Activated T-cell treated with anti-CD3 and anti-CD28 coated beads, Interleukin-2, amount 50 U/mL, for 4 hours (primary cell): Measurements from ENCODE around the gene RTL9. TPM values are rescaled to one million over a fixed set of nuclear protein-coding genes. Genes with fewer than 3 reads are reported as not detected.

Source experiments
- ATAC-seq, 2 donors: fragments of 200-7000 bp; cut with Tn5 transposase; one replicate each; pipeline ENCODE4 v1.10.0; 2021
- DNase-seq: peaks from one replicate; pipeline ENCODE4 v3.0.0-alpha.2; 2020
- H3K27me3 Mint-ChIP-seq: one replicate; pipeline ENCODE4 v1.8.0; 2021; ENCODE audit warnings: low read depth, mixed read lengths
- H3K36me3 Mint-ChIP-seq: one replicate; pipeline ENCODE4 v1.8.0; 2022; ENCODE audit warnings: mixed read lengths; ENCODE audit not compliant: insufficient read depth
- H3K4me1 Mint-ChIP-seq: one replicate; pipeline ENCODE4 v1.8.0; 2021; ENCODE audit warnings: low read depth, mixed read lengths
- H3K4me3 Mint-ChIP-seq: one replicate; pipeline ENCODE4 v1.8.0; 2021; ENCODE audit warnings: mild to moderate bottlenecking, moderate library complexity, mixed read lengths
- H3K9me3 Mint-ChIP-seq: one replicate; pipeline ENCODE4 v1.8.0; 2021; ENCODE audit warnings: mixed read lengths
- total RNA-seq, 3 donors: library from RNA; stranded (reverse); gene quantifications; one replicate each; pipeline ENCODE4 v1.2.1, GENCODE V29; 2021

The RTL9 gene
- total RNA-seq = not detected

DNA sequence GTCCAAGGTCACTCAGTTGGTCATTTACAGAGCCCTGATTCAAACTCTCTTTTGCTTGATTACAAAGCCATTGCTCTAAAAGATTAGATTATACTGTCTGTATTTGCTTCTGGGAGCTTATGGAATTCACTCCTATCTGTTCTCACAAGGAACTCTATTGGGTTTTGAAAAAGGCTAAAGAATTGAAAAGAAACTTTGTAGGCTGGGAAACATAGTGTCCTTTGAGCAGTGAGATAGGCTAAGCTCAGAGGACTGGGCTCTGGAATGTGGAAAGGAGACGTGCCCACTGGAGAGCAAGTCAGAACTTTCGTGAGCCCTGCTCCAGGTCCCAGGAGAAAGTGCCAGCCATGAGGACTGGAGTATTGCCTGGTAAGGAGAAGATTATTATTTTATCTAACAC, at the start of gene RTL9:
Gene RTL9, plus strand, starts transcription at position 301 of the 400 bp plus-strand sequence. CDS start 91,770 bp downstream, outside the sequence.
- ATAC-seq (no peak), DNase-seq (no peak)
- H3K27me3 Mint-ChIP-seq = no peaks in the 10 kb centered on the region
- no peaks in the 10 kb centered on the region for H3K4me1 Mint-ChIP-seq
- no peak within 1 kb of the TSS for H3K4me3 Mint-ChIP-seq
- no peaks in the 10 kb centered on the region for H3K36me3 Mint-ChIP-seq
- H3K9me3 Mint-ChIP-seq = no peaks in the 10 kb centered on the region

- Mint-ChIP-seq H3K36me3 (no peaks in the 10 kb centered on the region), H3K4me1 (peaks cover 59% of the 10 kb centered on the region), H3K4me3 (no peak overlapping the region), H3K9me3 (no peaks in the 10 kb centered on the region), H3K27me3 (no peaks in the 10 kb centered on the region)
- DNase-seq (no peak), ATAC-seq (no peak)
These were observed 48.5 kb upstream of the RTL9 start for GRCh38 chrX:110310000-110310790.

DNA sequence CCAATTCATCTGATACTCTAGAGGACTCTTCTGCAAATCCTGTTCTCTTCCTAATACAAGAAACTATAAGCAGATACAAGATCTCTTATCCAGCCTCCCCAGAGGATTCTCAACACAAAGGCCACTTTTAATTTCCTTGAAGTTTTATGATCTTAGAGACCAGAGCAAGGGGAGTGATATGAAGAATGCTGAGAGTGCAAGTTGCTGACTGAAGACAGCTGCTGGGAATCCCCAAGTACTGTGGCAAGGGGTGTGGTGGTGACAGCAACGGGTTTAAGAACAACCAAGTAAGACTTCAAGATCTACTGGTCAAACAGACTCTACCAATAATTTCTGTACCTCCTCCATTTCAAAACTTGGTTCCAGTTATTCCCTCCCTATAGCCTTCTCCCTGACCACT, 47.8 kb upstream of the RTL9 start:
- H3K36me3 Mint-ChIP-seq = no peaks in the 10 kb centered on the region
- H3K27me3 Mint-ChIP-seq = no peaks in the 10 kb centered on the region
- no peak overlapping the region for H3K4me3 Mint-ChIP-seq

DNA sequence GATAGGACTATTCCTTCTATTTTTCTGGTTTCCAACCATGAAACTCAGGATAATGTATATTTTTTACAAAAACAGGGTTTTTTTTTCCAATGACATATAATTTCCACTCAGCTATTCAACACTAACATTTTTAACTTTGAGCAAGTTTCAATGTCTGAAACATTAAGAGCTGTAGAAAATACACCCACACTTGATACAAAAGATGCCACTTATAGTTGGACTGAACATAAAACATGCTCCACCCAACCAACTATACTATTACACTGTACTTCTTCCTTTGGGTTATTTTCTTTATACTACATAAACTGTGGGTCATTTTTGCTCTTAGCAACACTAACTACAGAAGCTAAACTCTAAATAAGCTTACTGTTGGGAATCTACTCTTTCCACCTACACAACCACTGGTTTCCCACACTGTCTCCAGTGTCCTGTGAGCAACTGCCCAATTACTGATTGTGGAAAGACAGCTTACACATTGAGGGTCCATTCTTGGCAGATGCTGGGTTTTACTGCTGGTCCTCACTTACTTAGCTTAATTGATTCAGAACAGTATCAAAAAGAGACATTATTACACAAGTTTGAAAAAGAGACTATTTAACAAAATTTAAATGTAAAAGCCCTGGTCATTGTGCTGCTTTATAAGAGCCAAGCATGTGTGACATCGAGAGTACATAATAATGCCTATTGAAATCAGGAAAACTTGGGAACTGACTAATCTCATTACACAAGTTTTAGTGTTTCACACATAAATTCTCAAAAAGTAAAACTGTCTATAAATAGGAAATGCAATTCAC, 47.0 kb upstream of the RTL9 start:
- no peaks in the 10 kb centered on the region for H3K9me3 Mint-ChIP-seq
- peaks cover 64% of the 10 kb centered on the region for H3K4me1 Mint-ChIP-seq
- H3K27me3 Mint-ChIP-seq = no peaks in the 10 kb centered on the region
- H3K4me3 Mint-ChIP-seq = no peak overlapping the region
- DNase-seq = no peak
- no peaks in the 10 kb centered on the region for H3K36me3 Mint-ChIP-seq
- ATAC-seq = peak in 1 of 2 donors; percentile 30

More for the DNA sequence above, 47.8 kb upstream of the RTL9 start:
- DNase-seq = peak; percentile 7
- H3K4me1 Mint-ChIP-seq = peaks cover 62% of the 10 kb centered on the region
- no peaks in the 10 kb centered on the region for H3K9me3 Mint-ChIP-seq
- ATAC-seq = peak; percentile 87 to 93

DNA sequence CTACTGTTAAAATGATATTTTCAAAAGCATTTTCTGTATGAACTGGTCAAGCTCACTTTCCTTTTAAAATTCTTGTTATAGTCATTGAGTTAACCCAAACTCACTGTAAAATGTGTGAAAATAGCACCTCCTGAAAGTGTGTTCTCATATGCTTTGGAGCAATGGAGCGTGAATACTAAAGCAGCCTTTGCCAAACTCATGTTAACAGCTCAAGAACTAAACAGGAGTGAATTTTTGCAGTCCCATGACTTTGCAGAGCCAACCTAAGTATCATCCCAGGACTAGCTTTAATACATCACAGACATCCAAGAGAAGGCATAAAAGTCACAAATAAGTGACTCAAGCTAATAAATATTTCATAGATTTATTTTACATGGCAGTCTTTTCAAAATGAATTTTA, 43.1 kb upstream of the RTL9 start:
- no peaks in the 10 kb centered on the region for H3K27me3 Mint-ChIP-seq
- no peak for DNase-seq
- H3K4me1 Mint-ChIP-seq = peaks cover 47% of the 10 kb centered on the region
- no peaks in the 10 kb centered on the region for H3K36me3 Mint-ChIP-seq
- no peak for ATAC-seq
- peak overlapping the region; percentile 92 for H3K4me3 Mint-ChIP-seq
- no peaks in the 10 kb centered on the region for H3K9me3 Mint-ChIP-seq

GRCh38 chrX:110316351-110317060, 42.1 kb upstream of the RTL9 start:
- H3K27me3 Mint-ChIP-seq = no peaks in the 10 kb centered on the region
- ATAC-seq (no peak), DNase-seq (no peak)
- no peaks in the 10 kb centered on the region for H3K9me3 Mint-ChIP-seq
- H3K4me3 Mint-ChIP-seq = peak overlapping the region; percentile 92
- no peaks in the 10 kb centered on the region for H3K36me3 Mint-ChIP-seq
- H3K4me1 Mint-ChIP-seq = peaks cover 37% of the 10 kb centered on the region

GRCh38 chrX:110317061-110317819, 41.4 kb upstream of the RTL9 start:
- H3K4me3 Mint-ChIP-seq = peak overlapping the region; percentile 92

DNA sequence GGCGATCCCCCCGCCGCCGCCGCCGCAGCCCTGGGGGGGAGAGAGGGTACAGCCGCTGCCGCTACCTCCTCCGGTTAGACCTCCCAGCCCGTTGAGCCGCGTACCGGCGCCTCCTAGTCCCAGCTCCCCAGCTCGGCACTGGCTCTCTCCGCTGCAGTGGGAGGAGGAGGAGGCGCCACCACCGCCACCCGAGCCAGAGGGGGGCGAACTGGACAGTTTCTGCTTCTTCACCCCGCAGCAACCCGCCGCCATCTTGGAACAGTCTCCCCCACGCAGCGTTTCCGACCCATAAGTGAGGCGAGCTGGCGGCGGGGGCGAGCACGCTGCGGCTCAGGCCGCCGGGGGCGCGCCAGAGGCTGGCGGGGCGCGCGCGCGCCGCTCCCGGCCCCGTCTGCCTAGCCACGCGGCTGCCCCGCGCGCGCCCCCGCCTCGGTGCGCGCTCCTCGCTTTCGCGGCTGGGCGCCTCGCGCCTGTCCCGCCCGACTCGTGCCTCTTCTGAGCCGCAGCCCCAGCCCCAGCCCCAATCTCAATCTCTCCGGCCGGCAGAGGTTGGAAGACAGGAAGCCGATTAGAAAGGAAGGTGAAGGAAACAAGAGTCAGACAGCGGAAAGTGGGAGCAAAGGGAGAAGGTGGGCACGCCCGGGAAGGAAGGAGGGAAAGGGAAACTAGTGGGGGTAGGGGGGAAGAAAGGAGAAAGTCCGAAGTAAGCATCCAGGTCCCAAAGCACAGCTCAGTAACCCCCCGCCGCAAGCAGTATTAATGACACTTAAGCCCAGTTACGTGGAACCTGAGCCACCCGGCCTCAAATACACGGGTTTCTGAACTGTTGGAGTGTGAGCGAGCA, 40.6 kb upstream of the RTL9 start, which contains the start of gene AMMECR1:
Gene AMMECR1, minus strand, starts transcription at position 266 of the 844 bp plus-strand sequence. Its CDS starts 14 bp downstream, at position 252.
- no peaks in the 10 kb centered on the region for H3K36me3 Mint-ChIP-seq
- no peaks in the 10 kb centered on the region for H3K27me3 Mint-ChIP-seq
- DNase-seq (peak; percentile 74), ATAC-seq (peak; percentile 83 to 84)
- peaks cover 26% of the 10 kb centered on the region for H3K4me1 Mint-ChIP-seq
- no peaks in the 10 kb centered on the region for H3K9me3 Mint-ChIP-seq
- peak within 1 kb of the TSS; percentile 92 for H3K4me3 Mint-ChIP-seq

More at GRCh38 chrX:110317061-110317819, 41.4 kb upstream of the RTL9 start:
- Mint-ChIP-seq H3K36me3 (no peaks in the 10 kb centered on the region), H3K9me3 (no peaks in the 10 kb centered on the region), H3K4me1 (peaks cover 30% of the 10 kb centered on the region), H3K27me3 (no peaks in the 10 kb centered on the region)
- DNase-seq = peak; percentile 9
- ATAC-seq = peak; percentile 26 to 31

DNA sequence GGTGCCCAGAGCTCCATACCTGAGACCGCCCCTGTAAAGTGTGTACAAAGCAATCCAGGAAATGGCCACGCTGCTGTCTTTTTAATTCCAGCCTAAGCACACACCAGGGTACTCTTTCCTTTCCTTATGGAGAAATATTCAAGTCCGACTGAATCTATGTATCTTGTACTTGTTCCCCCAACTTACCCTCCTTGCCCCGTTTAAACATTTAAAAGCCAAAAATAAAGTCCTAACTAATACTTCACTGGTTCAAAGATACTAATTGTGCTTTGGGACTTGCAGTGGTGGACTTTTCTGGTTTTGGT, 40.0 kb upstream of the RTL9 start:
- no peaks in the 10 kb centered on the region for H3K27me3 Mint-ChIP-seq
- DNase-seq (no peak), ATAC-seq (no peak)
- H3K4me3 Mint-ChIP-seq = peak overlapping the region; percentile 92
- H3K36me3 Mint-ChIP-seq = no peaks in the 10 kb centered on the region
- peaks cover 21% of the 10 kb centered on the region for H3K4me1 Mint-ChIP-seq
- no peaks in the 10 kb centered on the region for H3K9me3 Mint-ChIP-seq

DNA sequence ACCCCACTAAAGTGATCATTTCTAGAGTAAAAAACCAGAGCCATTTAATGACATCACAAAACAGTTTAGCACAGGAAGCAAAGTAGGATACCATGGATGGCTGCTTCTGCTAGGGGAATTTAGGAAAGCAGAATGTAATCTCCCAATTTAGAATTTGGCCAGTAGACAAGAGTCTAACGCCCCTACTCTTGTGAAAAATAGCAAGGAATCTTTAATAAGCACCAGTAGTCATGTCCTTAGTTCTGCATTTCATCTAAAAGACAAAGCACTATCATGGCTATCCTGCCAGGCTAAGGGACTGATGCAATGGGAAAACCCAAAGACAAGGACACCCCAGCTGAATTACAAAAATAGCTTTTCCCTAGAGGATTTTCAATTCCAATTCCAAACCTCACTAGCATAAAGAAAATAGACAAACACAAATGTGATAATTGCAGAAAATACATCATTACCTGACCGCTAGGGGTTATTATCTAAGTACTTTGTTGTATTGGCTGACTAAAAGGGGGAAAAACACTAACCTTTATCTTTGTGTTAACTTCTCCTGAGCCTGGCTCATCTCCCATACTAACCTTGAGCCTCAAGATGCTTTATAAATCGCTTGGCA, 38.2 kb upstream of the RTL9 start:
- no peak overlapping the region for H3K4me3 Mint-ChIP-seq
- DNase-seq = no peak
- H3K4me1 Mint-ChIP-seq = peaks cover 5% of the 10 kb centered on the region
- no peaks in the 10 kb centered on the region for H3K36me3 Mint-ChIP-seq
- no peaks in the 10 kb centered on the region for H3K27me3 Mint-ChIP-seq
- no peaks in the 10 kb centered on the region for H3K9me3 Mint-ChIP-seq
- ATAC-seq = no peak

GRCh38 chrX:110321081-110321480, 37.6 kb upstream of the RTL9 start:
- Mint-ChIP-seq H3K4me3 (no peak overlapping the region), H3K27me3 (no peaks in the 10 kb centered on the region), H3K9me3 (no peaks in the 10 kb centered on the region), H3K36me3 (no peaks in the 10 kb centered on the region), H3K4me1 (peaks cover 4% of the 10 kb centered on the region)
- no peak for DNase-seq
- no peak for ATAC-seq

- DNase-seq = no peak
- Mint-ChIP-seq H3K36me3 (no peaks in the 10 kb centered on the region), H3K9me3 (no peaks in the 10 kb centered on the region), H3K4me3 (no peak overlapping the region), H3K4me1 (peaks cover 2% of the 10 kb centered on the region), H3K27me3 (no peaks in the 10 kb centered on the region)
- ATAC-seq = no peak
These were observed 37.0 kb upstream of the RTL9 start for GRCh38 chrX:110321670-110322069.

- Mint-ChIP-seq H3K27me3 (no peaks in the 10 kb centered on the region), H3K4me1 (peaks cover 2% of the 10 kb centered on the region), H3K4me3 (no peak overlapping the region), H3K9me3 (no peaks in the 10 kb centered on the region), H3K36me3 (no peaks in the 10 kb centered on the region)
- DNase-seq (no peak), ATAC-seq (no peak)
These were observed 36.0 kb upstream of the RTL9 start for GRCh38 chrX:110322603-110323002.
